ENCODE measurements around the gene CLCNKB.

CLCNKB gene

DNA sequence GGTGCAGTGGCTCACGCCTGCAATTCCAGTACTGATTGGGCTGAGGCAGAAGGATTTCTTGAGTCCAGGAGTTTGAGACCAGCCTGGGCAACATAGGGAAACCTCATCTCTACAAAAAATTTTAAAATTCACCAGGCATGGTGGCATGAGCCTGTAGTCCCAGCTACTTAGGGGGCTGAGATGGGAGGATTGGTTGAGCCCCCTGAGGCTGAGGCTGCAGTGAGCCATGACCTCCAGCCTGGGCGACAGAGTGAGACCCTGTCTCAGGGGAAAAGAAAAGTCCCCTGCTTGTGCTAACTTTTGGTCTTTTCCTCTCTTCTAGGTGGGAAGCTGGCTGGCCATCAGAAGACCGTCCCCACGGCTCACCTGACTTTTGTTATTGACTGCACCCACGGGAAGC lies 38.0 kb upstream of the CLCNKB start:
- TF ChIP-seq, protein P1, sequence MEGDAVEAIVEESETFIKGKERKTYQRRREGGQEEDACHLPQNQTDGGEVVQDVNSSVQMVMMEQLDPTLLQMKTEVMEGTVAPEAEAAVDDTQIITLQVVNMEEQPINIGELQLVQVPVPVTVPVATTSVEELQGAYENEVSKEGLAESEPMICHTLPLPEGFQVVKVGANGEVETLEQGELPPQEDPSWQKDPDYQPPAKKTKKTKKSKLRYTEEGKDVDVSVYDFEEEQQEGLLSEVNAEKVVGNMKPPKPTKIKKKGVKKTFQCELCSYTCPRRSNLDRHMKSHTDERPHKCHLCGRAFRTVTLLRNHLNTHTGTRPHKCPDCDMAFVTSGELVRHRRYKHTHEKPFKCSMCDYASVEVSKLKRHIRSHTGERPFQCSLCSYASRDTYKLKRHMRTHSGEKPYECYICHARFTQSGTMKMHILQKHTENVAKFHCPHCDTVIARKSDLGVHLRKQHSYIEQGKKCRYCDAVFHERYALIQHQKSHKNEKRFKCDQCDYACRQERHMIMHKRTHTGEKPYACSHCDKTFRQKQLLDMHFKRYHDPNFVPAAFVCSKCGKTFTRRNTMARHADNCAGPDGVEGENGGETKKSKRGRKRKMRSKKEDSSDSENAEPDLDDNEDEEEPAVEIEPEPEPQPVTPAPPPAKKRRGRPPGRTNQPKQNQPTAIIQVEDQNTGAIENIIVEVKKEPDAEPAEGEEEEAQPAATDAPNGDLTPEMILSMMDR (IDR thresholded peaks at IDR 0.05; ENCODE audit: low read depth, low read length): no peak
- no peak overlapping the region for H3K4me3 ChIP-seq (ENCODE audit: low read depth, low read length)

DNA sequence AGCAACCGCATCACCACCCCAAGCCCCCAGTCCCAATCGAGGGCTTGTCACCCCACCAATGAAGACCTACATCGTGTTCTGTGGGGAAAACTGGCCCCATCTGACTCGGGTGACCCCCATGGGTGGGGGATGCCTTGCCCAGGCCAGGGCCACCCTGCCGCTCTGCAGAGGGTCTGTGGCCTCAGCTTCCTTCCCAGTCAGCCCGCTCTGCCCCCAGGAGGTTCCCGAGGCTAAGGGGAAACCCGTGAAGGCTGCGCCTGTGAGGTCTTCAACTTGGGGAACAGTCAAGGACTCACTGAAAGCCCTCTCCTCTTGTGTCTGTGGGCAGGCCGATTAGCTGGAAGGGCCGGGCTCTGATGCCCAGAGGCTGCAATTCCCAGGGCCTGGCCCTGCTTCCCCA lies 37.6 kb upstream of the CLCNKB start:
- H3K4me3 ChIP-seq (ENCODE audit: low read depth, low read length): no peak overlapping the region
- TF ChIP-seq, protein P1 (IDR thresholded peaks at IDR 0.05; ENCODE audit: low read depth, low read length): no peak

DNA sequence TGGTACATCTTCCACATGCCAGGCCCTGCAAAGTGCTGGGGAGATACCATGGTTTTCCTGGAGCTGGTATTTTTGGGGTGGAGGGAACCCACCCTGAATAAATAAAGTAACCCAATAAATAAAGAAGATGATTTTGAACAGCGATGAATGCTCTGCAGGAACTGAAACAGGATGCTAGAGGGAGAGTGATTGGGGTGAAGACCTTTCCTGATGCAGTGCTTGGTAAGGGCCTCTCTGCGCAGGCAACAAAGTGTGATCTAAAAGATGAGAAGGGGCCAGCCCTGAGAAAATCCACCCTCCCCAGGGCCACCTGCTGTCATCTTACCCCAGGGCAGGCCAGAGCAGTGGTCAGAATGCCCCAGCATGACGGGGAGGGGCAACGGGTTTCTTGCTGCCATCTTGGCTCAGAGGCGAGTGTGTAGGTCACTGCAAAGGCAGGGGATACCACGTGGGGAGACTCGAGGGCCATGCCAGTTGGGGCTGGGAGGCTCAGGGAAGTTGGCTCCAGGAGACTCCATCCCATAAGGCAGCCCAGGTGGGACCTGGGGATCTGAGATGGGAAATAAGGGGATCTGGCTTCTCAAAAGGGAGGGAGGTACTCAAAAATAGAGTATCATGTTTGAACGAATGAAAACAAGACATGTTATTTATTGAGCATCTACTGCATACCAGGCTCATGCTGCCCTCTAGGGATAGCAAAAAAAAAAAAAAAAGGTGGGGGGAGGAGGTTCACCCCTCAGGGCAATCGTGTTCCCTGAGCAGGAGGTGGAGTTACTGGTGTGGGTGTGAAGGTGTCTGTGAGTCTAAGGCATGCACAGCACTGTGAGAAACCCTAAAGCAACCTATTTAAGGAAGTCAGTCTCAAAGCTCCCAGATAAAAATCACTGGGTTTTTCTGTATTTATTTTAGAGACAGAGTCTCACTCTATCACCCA lies 36.8 kb upstream of the CLCNKB start:
- TF ChIP-seq, protein P1 (IDR thresholded peaks at IDR 0.05; ENCODE audit: low read depth, low read length): no peak
- no peak overlapping the region for H3K4me3 ChIP-seq (ENCODE audit: low read depth, low read length)

- H3K4me3 ChIP-seq (ENCODE audit: low read depth, low read length): no peak overlapping the region
- TF ChIP-seq, protein P1 (IDR thresholded peaks at IDR 0.05; ENCODE audit: low read depth, low read length): no peak
Observed at GRCh38 chr1:16007671-16008341, 35.8 kb upstream of the CLCNKB start.

DNA sequence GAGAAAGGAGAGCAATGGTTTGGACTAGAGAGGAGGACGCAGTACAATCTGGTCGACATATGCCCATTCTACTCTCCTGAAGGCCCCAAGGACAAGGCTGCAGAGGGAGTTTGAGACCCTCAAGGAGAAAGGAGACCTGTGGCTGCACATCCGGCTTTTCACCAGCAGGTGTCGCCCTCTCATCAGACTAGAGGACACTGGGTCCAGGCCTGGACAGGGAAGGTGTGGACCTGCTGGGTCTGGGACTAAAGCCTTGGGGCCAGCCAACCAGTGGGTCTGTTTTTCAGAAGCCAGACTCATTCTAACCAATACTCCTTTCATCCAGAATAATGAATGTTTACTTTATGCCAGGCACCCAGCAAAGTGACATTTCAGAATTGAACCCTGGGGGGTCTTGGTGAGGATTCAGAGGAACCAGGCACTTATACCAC lies 34.5 kb upstream of the CLCNKB start:
- H3K4me3 ChIP-seq (ENCODE audit: low read depth, low read length): no peak overlapping the region
- TF ChIP-seq, protein P1 (IDR thresholded peaks at IDR 0.05; ENCODE audit: low read depth, low read length): peak; percentile 90

GRCh38 chr1:16009678-16010077 lies 33.9 kb upstream of the CLCNKB start:
- no peak overlapping the region for H3K4me3 ChIP-seq (ENCODE audit: low read depth, low read length)
- TF ChIP-seq, protein P1 (IDR thresholded peaks at IDR 0.05; ENCODE audit: low read depth, low read length): no peak

DNA sequence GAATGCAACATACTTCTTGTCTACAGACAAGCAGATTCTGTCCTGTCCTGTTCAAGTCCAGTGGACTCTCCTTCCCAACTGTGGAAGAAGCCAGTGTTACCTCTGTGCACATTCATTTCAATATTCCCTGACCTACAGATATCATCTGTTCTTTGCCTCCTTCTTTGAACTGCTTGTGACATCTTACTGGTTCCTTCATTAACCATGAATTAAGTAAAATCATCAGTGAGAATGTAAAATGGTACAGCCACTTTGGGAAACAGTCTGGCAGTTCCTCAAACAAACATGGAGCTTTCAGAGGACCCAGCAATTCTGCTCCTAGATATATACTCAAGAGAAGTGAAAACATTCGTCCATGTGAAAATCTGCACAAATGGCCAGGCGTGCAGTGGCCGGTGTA lies 32.7 kb upstream of the CLCNKB start:
- TF ChIP-seq, protein P1 (IDR thresholded peaks at IDR 0.05; ENCODE audit: low read depth, low read length): no peak

More for the DNA sequence above, 32.7 kb upstream of the CLCNKB start:
- H3K4me3 ChIP-seq (ENCODE audit: low read depth, low read length): no peak overlapping the region
